AG10803 (cell line): ENCODE results near the gene DUT.

ENCODE experiments used
- DNase-seq: peaks from one replicate; pipeline ENCODE4 v3.0.0; 2010; ENCODE audit warnings: low read depth
- H3K4me3 ChIP-seq: 2 replicates; pipeline ENCODE4 v1.5.1; 2011; ENCODE audit warnings: mild to moderate bottlenecking, low read length, control low read depth
- TF ChIP-seq, protein P1 (sequence below): conservative IDR thresholded peaks from 2 replicates; pipeline ENCODE4 v1.5.1; 2011; ENCODE audit warnings: mild to moderate bottlenecking, low read length, control low read depth, inconsistent platforms

DUT gene

DNA sequence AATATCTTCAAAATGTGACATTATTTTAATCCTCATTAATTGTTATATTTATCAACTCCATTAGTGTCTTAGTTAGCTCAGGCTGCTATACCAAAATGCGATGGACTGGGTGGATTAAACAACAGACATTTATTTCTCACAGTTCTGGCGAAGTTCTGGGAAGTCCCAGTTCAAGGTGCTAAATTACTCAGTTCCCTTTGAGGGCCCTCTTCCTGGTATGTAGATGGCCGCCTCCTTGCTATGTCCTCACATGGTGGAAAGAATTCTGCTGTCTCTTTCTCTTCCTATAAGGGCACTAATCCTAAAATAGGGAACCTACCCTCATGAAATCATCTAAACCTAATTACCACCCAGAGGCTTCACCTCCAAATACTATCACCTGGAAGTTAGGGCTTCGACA is 38.8 kb upstream of the DUT start:
- no peak overlapping the region for H3K4me3 ChIP-seq
- TF ChIP-seq, protein P1, sequence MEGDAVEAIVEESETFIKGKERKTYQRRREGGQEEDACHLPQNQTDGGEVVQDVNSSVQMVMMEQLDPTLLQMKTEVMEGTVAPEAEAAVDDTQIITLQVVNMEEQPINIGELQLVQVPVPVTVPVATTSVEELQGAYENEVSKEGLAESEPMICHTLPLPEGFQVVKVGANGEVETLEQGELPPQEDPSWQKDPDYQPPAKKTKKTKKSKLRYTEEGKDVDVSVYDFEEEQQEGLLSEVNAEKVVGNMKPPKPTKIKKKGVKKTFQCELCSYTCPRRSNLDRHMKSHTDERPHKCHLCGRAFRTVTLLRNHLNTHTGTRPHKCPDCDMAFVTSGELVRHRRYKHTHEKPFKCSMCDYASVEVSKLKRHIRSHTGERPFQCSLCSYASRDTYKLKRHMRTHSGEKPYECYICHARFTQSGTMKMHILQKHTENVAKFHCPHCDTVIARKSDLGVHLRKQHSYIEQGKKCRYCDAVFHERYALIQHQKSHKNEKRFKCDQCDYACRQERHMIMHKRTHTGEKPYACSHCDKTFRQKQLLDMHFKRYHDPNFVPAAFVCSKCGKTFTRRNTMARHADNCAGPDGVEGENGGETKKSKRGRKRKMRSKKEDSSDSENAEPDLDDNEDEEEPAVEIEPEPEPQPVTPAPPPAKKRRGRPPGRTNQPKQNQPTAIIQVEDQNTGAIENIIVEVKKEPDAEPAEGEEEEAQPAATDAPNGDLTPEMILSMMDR: no peak
- no peak for DNase-seq

DNA sequence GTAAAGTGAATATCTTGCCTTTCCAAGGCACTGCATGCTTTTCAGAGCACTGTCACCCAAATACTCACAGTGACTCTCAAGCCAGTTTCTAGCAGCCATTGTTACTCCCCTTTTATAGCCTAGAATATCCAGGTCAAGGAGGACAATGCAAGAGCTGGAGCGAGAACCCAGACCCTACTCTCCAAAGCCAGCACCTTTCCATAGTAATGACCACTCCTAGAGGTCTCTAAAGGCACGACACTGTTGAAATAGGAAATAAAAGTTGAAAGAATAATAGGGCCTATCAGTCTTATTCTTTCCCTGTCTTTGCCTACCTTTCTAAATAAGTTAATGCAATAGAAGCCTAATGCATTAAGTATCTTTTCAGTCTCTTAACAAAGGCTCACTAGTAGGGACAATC is 33.6 kb upstream of the DUT start:
- TF ChIP-seq, protein P1: no peak
- no peak overlapping the region for H3K4me3 ChIP-seq
- DNase-seq: no peak

DNA sequence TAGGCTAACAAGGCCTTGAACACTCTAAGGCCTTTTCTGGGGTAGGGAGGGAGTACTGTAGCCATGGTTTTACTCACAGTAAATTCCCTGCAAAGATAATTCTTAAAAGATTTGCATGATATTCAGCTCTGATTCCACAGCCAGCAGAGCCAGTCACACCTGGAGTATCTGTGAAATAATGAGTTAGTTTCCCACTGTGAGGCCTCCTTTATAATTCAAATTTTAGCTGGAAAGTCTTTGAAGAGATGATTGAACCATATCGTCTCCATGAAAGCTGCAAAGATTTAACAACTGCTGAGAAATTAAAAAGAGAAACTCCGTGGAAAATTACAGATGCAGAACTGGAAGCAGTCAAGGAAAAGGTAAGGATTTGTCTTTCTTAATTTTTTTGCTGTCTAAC is 32.3 kb upstream of the DUT start:
- no peak for DNase-seq
- TF ChIP-seq, protein P1: no peak
- H3K4me3 ChIP-seq: no peak overlapping the region

DNA sequence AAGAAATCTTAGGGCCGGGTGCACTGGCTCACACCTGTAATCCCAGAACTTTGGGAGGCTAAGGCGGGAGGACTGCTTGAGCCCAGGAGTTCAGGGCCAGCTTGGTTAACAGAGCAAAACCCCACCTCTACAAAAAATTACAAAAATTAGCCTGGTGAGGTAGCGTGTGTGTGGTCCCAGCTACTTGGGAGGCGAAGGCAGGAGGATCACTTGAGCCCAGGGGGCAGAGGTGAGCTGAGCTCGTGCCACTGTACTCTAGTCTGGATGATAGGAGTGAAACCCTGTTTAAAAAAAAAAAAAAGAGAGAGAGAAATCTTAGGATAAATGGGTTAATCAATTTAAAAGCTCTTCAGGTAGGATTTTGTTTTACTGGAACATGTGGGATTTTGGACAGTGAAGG is 31.2 kb upstream of the DUT start:
- no peak overlapping the region for H3K4me3 ChIP-seq
- TF ChIP-seq, protein P1: no peak
- DNase-seq: no peak

DNA sequence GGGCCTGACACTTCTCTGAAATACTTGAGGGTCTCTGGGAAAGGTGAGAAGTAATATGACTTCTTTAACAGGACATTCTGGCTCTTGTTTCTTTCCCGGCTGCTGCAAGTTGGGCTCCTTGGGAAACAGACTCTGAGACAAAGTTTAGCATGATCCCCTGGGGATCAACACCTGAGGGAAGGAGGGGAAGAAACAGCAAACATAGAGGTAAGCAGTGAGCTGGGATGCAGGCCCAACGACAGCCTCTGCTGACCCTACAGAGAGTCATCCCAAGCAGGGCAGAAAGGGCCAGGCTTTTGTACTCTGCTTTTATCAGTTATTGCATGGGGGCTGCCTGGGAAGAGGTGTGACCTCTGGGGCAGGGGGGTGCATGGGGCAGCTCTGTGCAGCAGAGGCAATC is 26.8 kb upstream of the DUT start:
- TF ChIP-seq, protein P1: no peak
- no peak overlapping the region for H3K4me3 ChIP-seq
- DNase-seq: no peak

DNA sequence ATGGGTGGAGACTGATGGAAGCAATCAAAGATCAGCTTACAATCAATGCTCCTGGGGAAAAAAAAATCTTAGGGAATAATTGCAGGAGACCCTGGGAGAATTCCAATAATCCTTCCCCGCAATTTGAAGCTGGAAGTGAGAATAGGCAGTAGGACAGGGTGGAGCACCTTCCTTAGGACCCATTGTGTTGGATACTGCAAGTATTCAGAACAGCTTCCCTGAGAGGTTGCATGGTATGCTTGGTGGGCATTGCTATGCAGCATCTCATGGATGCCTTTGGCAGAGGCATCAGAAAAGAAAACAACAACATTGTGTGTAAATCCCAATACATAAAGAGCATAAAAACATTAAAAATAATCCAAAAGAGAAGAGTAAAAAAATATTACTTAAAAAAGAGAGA is 24.6 kb upstream of the DUT start:
- H3K4me3 ChIP-seq: no peak overlapping the region
- no peak for DNase-seq
- TF ChIP-seq, protein P1: no peak

DNA sequence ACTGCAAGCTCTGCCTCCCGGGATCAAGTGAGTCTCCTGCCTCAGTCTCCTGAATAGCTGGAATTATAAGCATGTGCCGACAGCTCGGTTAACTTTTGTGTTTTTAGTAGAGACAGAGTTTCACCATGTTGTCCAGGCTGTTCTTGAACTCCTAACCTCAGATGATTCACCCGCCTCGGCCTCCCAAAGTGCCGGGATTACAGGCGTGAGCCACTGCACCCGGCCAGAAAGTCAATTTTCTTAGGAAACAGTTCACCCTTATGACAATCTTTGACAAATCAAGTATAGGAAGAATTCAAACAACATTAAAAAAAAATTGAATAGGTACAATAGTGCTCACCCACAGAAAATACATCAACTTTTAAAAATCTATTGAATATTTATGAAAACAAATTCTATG is 23.6 kb upstream of the DUT start:
- no peak overlapping the region for H3K4me3 ChIP-seq
- no peak for DNase-seq
- TF ChIP-seq, protein P1: no peak
